NCI-H2227 (cell line): ENCODE measurements around the gene SLC22A6.

ENCODE experiments used
- DNase-seq: peaks from one replicate; lab custom pipeline; 2025; ENCODE audit not compliant: unreplicated experiment; lab: John Stamatoyannopoulos, UW

Gene SLC22A6

DNA sequence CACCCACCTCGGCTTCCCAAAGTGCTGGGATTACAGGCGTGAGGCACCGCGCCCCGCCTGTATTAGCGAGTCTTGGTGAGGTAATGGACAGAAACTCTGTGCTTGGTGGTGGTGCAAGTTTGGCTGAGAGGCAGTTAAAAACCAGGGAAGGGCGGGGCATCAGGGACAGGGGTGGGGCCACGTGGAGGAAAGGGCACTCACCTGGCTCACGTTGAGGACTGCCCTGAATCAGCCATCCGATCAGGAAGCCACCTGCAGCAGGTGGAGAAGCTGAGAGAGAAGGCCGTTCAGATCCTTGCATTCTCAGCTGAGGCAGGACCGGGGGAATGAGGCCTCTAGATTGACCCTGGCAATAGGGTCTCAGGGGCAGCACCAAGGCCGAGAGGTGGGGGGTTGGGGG, 51.5 kb downstream of the SLC22A6 start:
- DNase-seq = no peak

DNA sequence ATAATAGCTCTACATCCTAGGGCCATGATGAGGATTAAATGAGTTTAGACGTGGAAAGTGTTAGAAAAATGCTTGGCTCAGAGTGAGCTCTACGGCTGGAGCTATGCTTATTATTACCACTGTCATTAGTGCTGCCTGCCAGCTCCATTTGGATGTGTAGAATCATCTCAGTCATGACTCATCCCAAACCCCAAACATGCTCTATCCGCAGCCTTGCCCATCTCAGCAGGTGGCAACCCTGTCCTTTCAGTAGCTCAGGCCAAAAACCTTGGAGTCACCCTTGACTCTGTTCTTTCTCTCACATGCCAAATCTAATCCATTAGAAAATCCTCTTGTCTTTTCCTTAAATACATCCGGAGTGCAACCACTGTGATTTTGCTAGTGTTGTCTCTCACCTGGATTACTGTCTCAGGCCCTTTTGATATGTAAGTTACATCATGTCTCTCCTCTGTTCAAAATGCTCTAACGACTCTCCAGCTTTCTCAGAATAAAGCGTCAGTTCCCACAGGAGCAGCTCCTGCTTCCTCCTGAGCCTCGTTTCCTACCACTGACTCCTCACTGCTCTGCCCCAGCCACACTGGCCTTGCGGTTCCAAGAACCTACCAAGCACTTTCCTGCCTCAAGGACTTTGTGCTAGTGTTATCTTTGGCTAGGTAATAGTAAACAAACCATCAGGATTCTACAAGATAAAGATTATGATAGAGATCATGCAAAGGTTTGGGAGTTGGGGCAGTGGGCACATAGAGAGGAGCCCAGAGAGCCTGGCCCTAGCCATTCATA, 53.1 kb downstream of the SLC22A6 start:
- peak; percentile 30 for DNase-seq

DNA sequence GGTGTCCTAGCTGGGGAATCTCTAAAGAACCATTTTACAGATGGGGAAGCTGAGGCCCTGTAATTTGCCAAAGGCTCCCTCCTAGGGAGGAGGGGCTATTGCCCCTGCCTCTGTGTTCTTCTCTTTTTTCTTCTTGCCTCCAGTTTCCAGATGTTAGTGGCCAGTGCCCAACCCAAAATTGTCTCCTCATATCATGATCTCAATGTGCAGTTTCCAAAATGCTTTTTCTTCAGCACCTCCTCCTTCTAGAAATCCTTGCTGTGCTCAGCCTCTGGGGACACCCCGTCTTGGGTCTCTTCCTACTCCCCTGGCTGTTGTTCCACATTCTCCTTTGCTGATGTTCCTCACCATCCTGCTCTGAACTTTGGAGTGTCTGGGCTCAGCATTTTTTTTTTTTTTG, 54.1 kb downstream of the SLC22A6 start:
- no peak for DNase-seq

DNA sequence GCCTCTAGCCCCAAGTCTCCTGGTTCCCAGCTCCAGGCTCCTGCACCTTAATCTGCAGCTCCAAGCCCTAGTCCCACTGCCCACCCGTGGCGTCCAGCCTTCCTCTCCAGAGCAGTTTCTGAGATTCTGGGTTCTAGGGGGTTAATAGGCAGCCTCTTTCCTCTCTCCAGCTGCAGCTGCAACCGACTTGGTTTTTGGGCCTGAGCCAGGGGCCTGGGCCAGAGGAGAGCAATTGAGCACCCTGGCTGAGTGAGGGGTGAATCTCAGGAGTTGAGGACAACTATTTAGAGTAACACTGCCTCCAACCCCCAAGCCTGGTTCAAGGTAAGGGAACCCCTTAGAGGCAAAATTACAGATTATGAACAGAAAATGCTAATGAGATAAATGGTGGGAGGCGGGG, 54.6 kb downstream of the SLC22A6 start:
- peak; percentile 23 for DNase-seq

DNA sequence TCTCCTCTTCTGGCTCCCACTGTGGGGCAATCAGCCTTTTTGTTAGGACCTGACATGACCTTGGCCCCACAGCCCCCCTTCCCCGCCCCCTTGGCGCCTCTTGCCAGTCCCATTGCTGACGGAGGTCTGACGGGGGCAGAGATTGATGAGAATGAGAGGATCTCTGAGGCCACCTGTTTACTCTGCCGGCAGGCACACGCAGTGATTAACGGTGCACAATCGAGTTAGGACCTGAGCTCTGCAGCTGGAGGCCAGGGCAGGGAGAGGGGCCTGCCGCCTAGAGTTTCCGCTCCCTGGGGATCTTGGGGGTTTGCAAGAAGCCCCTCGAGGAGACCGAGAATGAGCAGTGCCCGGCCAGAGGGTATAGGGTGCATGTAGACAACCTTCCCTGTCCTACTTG, 56.8 kb downstream of the SLC22A6 start:
- DNase-seq = peak; percentile 60

DNA sequence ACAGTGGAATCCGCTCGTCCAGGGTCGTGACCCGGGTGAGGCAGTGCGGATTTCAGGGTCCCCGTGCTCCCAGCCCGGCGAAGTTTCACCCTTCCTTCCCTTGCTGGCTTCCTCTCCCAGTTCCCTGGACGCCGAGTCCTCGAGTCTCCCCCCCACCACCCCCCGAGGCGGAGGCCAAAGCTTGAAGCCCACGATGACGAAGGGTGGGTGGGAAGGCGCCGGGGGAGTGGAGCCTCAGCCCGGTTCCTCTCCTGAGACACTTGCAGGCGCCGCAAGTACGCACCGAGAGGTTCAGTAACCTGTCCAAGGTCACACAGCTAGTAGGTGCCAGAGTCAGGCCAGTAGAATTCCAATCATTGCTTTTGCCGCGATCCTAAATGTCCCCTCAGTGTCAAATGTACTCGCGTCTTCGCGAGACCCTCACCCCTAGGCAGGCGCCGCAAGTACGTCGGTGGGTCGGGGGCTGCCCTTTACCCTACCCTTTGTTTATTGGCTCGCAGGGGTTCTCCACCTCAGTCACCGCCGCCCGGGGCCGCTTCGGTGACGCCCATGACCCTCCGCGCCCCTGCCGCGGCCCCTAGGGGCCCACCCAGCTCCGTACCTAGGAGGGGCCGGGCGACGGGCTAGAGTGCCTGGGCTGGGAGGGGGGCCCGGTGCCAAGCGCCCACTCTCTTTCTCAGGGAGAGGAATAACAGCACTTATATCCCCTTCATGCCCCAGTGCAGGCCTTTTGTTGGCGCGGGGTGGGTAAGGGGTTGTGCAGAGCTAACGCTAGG, 57.9 kb downstream of the SLC22A6 start:
- DNase-seq = no peak
